Mammary epithelial cell (primary cell): ENCODE results near the gene ATP10A.

Experiments used
- EZH2 ChIP-seq: IDR thresholded peaks from 2 replicates; pipeline ENCODE4 v1.6.1; 2012; ENCODE audit warnings: low read length, inconsistent platforms, borderline replicate concordance
- TF ChIP-seq, protein P1 (sequence below), 2 donors: IDR thresholded peaks in 1 of 2; conservative IDR thresholded peaks in 1 of 2; 2 replicates each; pipeline ENCODE4 v1.5.1; 2011 to 2012; ENCODE audit warnings: inconsistent platforms in 2 of 2, low read length in 2 of 2, mild to moderate bottlenecking in 2 of 2, control low read depth in 1 of 2, low read depth in 1 of 2; ENCODE audit not compliant: insufficient read depth in 1 of 2; ENCODE audit errors: extremely low read depth in 1 of 2

DNA sequence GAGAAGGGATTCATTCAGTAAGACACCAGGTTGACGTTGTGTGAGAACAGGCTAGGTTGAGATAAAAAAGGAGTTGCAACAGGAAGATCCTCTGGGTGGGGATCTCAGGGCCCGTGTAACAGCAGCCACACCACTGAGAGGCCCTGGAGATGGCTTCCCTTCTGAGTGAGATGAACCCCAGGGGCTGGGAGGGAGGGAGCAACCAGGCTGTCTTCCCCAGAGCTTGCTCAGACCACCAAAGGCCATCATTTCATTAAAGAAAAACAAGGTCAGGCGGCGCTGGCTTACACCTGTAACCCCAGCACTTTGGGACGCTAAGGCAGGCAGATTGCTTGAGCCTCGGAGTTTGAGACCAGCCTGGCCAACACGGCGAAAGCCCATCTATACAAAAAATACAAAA, 187.7 kb downstream of the ATP10A start:
- no peak for TF ChIP-seq EZH2
- TF ChIP-seq, protein P1, sequence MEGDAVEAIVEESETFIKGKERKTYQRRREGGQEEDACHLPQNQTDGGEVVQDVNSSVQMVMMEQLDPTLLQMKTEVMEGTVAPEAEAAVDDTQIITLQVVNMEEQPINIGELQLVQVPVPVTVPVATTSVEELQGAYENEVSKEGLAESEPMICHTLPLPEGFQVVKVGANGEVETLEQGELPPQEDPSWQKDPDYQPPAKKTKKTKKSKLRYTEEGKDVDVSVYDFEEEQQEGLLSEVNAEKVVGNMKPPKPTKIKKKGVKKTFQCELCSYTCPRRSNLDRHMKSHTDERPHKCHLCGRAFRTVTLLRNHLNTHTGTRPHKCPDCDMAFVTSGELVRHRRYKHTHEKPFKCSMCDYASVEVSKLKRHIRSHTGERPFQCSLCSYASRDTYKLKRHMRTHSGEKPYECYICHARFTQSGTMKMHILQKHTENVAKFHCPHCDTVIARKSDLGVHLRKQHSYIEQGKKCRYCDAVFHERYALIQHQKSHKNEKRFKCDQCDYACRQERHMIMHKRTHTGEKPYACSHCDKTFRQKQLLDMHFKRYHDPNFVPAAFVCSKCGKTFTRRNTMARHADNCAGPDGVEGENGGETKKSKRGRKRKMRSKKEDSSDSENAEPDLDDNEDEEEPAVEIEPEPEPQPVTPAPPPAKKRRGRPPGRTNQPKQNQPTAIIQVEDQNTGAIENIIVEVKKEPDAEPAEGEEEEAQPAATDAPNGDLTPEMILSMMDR (conservative IDR thresholded peaks at IDR 0.05 in 1 of 2, IDR thresholded peaks at IDR 0.05 in 1 of 2; ENCODE audit: extremely low read depth in 1 of 2, insufficient read depth in 1 of 2, low read depth in 1 of 2, low read length in 2 of 2) = no peak
